NCI-H2107 treated with DMSO at 0.1 percent for 48 hours (cell line): ENCODE results near the gene ATXN7L1.
"Not testable (repeated sequence)": the region's sequence is repeated elsewhere in the genome, so short reads cannot be mapped to it uniquely, and the experiment has no call there.

Source experiments
- DNase-seq: peaks from one replicate; lab custom pipeline; 2025; ENCODE audit not compliant: unreplicated experiment; lab: John Stamatoyannopoulos, UW

The ATXN7L1 gene

GRCh38 chr7:105890290-105890997 lies 14.0 kb upstream of the ATXN7L1 start:
- DNase-seq, result peak; percentile 54

- no peak for DNase-seq
Observed at GRCh38 chr7:105887569-105888189, 11.3 kb upstream of the ATXN7L1 start.

- no peak for DNase-seq
Observed at GRCh38 chr7:105886776-105887175, 10.4 kb upstream of the ATXN7L1 start.

- DNase-seq, result no peak
Observed at GRCh38 chr7:105885387-105886111, 9.2 kb upstream of the ATXN7L1 start.

GRCh38 chr7:105883179-105883578 lies 6.8 kb upstream of the ATXN7L1 start:
- DNase-seq, result not testable (repeated sequence)

GRCh38 chr7:105881439-105881838 lies 5.0 kb upstream of the ATXN7L1 start:
- DNase-seq, result no peak

- no peak for DNase-seq
Observed at GRCh38 chr7:105880571-105881330, 4.4 kb upstream of the ATXN7L1 start.

GRCh38 chr7:105879782-105880181 lies 3.4 kb upstream of the ATXN7L1 start:
- DNase-seq, result no peak

- peak; percentile 16 for DNase-seq
Observed at GRCh38 chr7:105878746-105879605, 2.6 kb upstream of the ATXN7L1 start.

- DNase-seq, result no peak
Observed at GRCh38 chr7:105877736-105878135, 1.3 kb upstream of the ATXN7L1 start.

GRCh38 chr7:105876964-105877601 lies 684 bp upstream of the ATXN7L1 start:
- peak; percentile 34 for DNase-seq

- no peak for DNase-seq
Observed at GRCh38 chr7:105875505-105875904, 894 bp downstream of the ATXN7L1 start.

- no peak for DNase-seq
Observed at GRCh38 chr7:105874055-105874454, 2.3 kb downstream of the ATXN7L1 start.

- no peak for DNase-seq
Observed at GRCh38 chr7:105872491-105872890, 3.9 kb downstream of the ATXN7L1 start.

- no peak for DNase-seq
Observed at GRCh38 chr7:105871142-105871541, 5.3 kb downstream of the ATXN7L1 start.

- DNase-seq, result peak; percentile 61
Observed at GRCh38 chr7:105866102-105866801, 10.1 kb downstream of the ATXN7L1 start.

GRCh38 chr7:105863876-105864275 lies 12.5 kb downstream of the ATXN7L1 start:
- no peak for DNase-seq

- no peak for DNase-seq
Observed at GRCh38 chr7:105862770-105863169, 13.6 kb downstream of the ATXN7L1 start.

GRCh38 chr7:105862276-105862675 lies 14.1 kb downstream of the ATXN7L1 start:
- DNase-seq, result no peak
